ENCODE measurements around the gene FAF2. TPM values are rescaled to one million over a fixed set of nuclear protein-coding genes. Genes with fewer than 3 reads are reported as not detected.

The FAF2 gene
- total RNA-seq, 2 donors from 2014 or later = 23.1 to 24.2 TPM

DNA sequence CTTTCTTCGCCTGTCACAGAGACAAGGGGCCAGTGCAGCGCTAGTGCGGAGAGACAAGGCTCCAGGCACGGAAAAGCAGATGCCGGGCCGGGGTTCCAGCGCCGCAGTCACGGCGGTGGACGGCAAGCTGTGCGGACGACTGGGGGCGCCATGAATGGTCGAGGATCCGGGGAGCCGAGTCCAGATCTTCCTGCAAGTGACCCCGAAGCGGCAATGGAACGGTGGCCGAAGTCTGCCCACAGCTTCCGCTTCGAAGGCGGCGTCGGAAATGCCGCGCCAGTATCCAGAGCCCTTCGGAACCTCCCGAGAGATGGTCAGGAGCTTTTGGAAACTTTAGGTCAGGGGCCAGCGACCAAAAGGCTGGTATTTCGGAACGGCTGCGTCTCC is 601 bp upstream of the FAF2 start:
- ATAC-seq = no peak
- Mint-ChIP-seq H3K27ac (peak overlapping the region; percentile 98), H3K4me1 (peaks cover 25% of the 10 kb centered on the region), H3K27me3 (no peaks in the 10 kb centered on the region), H3K4me3 (peak overlapping the region; percentile 99), H3K36me3 (ENCODE audit: low read depth) (peaks cover 2% of the 10 kb centered on the region)
- no peaks in the 10 kb centered on the region for H3K9me3 ChIP-seq (ENCODE audit: control insufficient read depth, low read length, poor library complexity, severe bottlenecking)
- peak in 1 of 3 donors; percentile 23 for DNase-seq

DNA sequence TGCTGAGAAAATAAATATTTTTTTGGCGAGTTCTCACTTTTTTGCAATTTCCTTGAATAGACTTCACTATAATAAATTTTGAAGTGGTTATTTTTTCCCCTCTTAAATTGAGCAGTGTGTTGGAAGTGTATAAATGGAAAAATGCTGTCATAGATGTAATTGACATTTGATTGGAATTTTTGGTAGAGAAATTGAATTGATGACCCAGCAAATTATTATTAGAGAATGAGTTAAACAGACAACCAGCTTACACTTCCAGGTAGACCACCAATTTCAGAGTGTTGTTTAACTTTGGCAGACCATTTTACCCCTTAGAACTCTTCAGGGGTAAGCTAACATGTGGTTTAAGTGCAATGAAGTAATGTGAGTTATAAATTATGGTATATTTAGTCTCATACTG is 1.9 kb downstream of the FAF2 start:
- Mint-ChIP-seq H3K27ac (no peak overlapping the region), H3K36me3 (ENCODE audit: low read depth) (peaks cover 4% of the 10 kb centered on the region), H3K4me1 (peaks cover 31% of the 10 kb centered on the region)

GRCh38 chr5:176454724-176455394 is 6.7 kb downstream of the FAF2 start:
- no peaks in the 10 kb centered on the region for H3K27me3 Mint-ChIP-seq
- no peak for DNase-seq
- no peaks in the 10 kb centered on the region for H3K9me3 ChIP-seq (ENCODE audit: control insufficient read depth, low read length, poor library complexity, severe bottlenecking)
- ATAC-seq = no peak
- no peak overlapping the region for H3K27ac Mint-ChIP-seq
- peaks cover 27% of the 10 kb centered on the region for H3K4me1 Mint-ChIP-seq
- no peak overlapping the region for H3K4me3 Mint-ChIP-seq
- peaks cover 7% of the 10 kb centered on the region for H3K36me3 Mint-ChIP-seq (ENCODE audit: low read depth)

More for the DNA sequence above, 1.9 kb downstream of the FAF2 start:
- ATAC-seq (no peak), DNase-seq (no peak)
- H3K4me3 Mint-ChIP-seq = no peak overlapping the region
- no peaks in the 10 kb centered on the region for H3K9me3 ChIP-seq (ENCODE audit: control insufficient read depth, low read length, poor library complexity, severe bottlenecking)
- H3K27me3 Mint-ChIP-seq = no peaks in the 10 kb centered on the region

DNA sequence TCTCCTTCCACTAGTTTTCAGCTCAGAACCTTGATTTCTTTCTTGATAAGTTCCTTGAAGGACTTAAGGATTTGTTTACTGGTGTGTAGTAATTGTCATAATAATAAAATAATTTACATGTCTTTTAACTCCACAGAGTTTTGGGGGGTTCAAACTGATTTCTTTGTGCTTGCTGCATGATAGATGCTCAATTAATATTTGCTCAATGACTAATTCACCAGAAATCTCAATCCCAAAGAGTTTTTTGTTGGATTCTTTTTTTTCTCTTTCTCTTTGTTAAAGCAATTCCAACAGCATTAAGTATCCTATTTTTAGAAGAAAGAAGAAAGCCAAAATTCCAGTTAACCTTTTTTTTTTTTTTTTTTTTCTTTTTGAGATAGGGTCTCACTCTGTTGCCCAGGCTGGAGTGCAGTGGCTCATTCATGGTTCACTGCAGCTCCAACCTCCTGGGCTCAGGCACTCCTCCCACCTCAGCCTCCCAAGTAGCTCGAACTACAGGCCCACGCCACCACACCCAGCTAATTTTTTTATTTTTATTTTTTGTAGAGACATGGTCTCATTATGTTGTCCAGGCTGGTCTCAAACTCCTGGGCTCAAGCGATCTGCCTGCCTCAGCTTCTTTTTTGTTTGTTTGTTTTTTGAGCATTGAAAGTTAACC is 10.8 kb downstream of the FAF2 start:
- H3K9me3 ChIP-seq (ENCODE audit: control insufficient read depth, low read length, poor library complexity, severe bottlenecking) = no peaks in the 10 kb centered on the region
- DNase-seq (no peak), ATAC-seq (no peak)
- no peaks in the 10 kb centered on the region for H3K27me3 Mint-ChIP-seq
- peaks cover 9% of the 10 kb centered on the region for H3K36me3 Mint-ChIP-seq (ENCODE audit: low read depth)
- H3K27ac Mint-ChIP-seq = no peak overlapping the region
- H3K4me3 Mint-ChIP-seq = no peak overlapping the region
- H3K4me1 Mint-ChIP-seq = peaks cover 25% of the 10 kb centered on the region

DNA sequence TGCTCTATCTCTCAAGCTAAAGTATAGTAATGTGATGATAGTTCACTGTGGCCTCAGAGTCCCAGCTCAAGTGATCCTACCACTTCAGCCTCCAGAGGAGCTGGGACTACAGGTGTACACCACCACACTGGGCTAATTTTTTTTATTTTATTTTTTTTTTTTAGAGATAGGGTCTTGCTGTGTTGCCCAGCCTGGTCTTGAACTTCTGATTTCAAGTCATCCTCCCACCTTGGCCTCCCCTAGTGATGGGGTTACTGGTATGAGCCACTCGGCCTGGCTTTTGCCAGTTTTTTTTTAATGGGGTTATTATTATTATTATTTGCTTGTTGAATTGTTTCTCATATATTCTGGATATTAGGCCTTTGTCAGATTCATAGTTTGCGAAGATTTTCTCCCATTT is 13.2 kb downstream of the FAF2 start:
- Mint-ChIP-seq H3K4me1 (peaks cover 23% of the 10 kb centered on the region), H3K36me3 (ENCODE audit: low read depth) (peaks cover 7% of the 10 kb centered on the region)
- ATAC-seq = no peak

DNA sequence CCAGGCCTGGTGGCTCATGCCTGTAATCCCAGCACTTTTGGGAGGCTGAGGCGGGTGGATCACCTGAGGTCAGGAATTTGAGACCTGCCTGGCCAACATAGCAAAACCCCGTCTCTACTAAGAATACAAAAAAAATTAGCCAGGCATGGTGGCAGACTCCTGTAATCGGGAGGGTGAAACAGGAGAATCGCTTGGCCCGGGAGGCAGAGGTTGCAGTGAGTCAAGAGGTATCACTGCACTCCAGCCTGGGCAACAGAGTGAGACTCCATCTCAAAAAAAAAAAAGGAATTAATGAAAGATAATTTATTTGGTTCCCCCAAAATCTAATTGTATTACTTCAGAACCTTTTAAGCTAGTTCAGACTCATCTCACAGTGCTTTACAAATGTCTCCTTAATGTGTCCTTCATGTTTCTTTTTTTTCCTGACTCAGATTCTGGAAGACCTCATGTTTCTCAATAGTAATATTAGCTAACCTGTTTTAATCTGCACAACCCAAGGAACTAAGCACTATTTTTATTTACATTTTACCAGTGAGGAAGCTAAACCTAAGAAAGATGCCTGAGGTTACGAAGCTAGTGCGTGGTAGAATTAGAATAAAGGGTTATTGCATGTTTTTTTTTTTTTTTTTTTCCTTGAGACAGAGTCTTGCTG is 15.1 kb downstream of the FAF2 start:
- H3K4me3 Mint-ChIP-seq = no peak overlapping the region
- H3K4me1 Mint-ChIP-seq = peaks cover 22% of the 10 kb centered on the region
- H3K27ac Mint-ChIP-seq = peak overlapping the region; percentile 8
- ATAC-seq = no peak
- H3K36me3 Mint-ChIP-seq (ENCODE audit: low read depth) = peaks cover 7% of the 10 kb centered on the region
- no peak for DNase-seq
- H3K27me3 Mint-ChIP-seq = no peaks in the 10 kb centered on the region
- H3K9me3 ChIP-seq (ENCODE audit: control insufficient read depth, low read length, poor library complexity, severe bottlenecking) = no peaks in the 10 kb centered on the region

More for the DNA sequence above, 13.2 kb downstream of the FAF2 start:
- DNase-seq = no peak
- no peaks in the 10 kb centered on the region for H3K9me3 ChIP-seq (ENCODE audit: control insufficient read depth, low read length, poor library complexity, severe bottlenecking)
- no peak overlapping the region for H3K4me3 Mint-ChIP-seq
- H3K27me3 Mint-ChIP-seq = no peaks in the 10 kb centered on the region
- no peak overlapping the region for H3K27ac Mint-ChIP-seq

- H3K4me3 Mint-ChIP-seq = no peak overlapping the region
- ATAC-seq (no peak), DNase-seq (no peak)
- no peaks in the 10 kb centered on the region for H3K27me3 Mint-ChIP-seq
- H3K27ac Mint-ChIP-seq = no peak overlapping the region
- H3K9me3 ChIP-seq (ENCODE audit: control insufficient read depth, low read length, poor library complexity, severe bottlenecking) = no peaks in the 10 kb centered on the region
- peaks cover 6% of the 10 kb centered on the region for H3K36me3 Mint-ChIP-seq (ENCODE audit: low read depth)
- H3K4me1 Mint-ChIP-seq = peaks cover 16% of the 10 kb centered on the region
Observed at GRCh38 chr5:176466245-176466871, 18.2 kb downstream of the FAF2 start.

GRCh38 chr5:176469296-176469695 is 21.1 kb downstream of the FAF2 start:
- DNase-seq (no peak), ATAC-seq (no peak)
- peaks cover 6% of the 10 kb centered on the region for H3K36me3 Mint-ChIP-seq (ENCODE audit: low read depth)
- H3K27me3 Mint-ChIP-seq = no peaks in the 10 kb centered on the region
- no peaks in the 10 kb centered on the region for H3K9me3 ChIP-seq (ENCODE audit: control insufficient read depth, low read length, poor library complexity, severe bottlenecking)
- H3K4me1 Mint-ChIP-seq = peaks cover 21% of the 10 kb centered on the region
- H3K27ac Mint-ChIP-seq = peak overlapping the region; percentile 37
- H3K4me3 Mint-ChIP-seq = no peak overlapping the region

- Mint-ChIP-seq H3K36me3 (ENCODE audit: low read depth) (peaks cover 6% of the 10 kb centered on the region), H3K4me1 (peaks cover 20% of the 10 kb centered on the region), H3K27ac (peak overlapping the region; percentile 37)
Observed at GRCh38 chr5:176470539-176470938, 22.4 kb downstream of the FAF2 start.

DNA sequence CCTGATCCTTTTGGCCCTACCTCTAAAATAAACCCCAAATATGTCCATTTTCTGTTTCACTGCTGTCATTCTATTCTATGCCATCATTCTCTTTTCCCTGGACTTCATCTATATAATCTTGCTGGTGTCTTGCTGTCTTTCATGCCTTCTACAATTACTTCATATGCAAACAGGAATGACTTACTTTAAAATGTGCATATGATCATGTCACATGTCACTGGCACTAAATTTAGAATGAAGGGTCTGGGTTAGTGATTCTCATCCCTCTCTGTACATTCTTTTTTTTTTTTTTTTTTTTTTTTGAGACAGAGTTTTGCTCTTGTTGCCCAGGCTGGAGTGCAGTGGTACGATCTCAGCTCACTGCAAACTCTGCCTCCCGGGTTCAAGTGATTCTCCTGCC is 22.9 kb downstream of the FAF2 start:
- no peak for DNase-seq
- no peak for ATAC-seq
- Mint-ChIP-seq H3K27ac (no peak overlapping the region), H3K4me1 (peaks cover 19% of the 10 kb centered on the region), H3K27me3 (no peaks in the 10 kb centered on the region), H3K36me3 (ENCODE audit: low read depth) (peaks cover 6% of the 10 kb centered on the region), H3K4me3 (no peak overlapping the region)
- H3K9me3 ChIP-seq (ENCODE audit: control insufficient read depth, low read length, poor library complexity, severe bottlenecking) = no peaks in the 10 kb centered on the region

More at GRCh38 chr5:176470539-176470938, 22.4 kb downstream of the FAF2 start:
- no peak overlapping the region for H3K4me3 Mint-ChIP-seq
- no peak for ATAC-seq
- DNase-seq = no peak
- no peaks in the 10 kb centered on the region for H3K27me3 Mint-ChIP-seq
- no peaks in the 10 kb centered on the region for H3K9me3 ChIP-seq (ENCODE audit: control insufficient read depth, low read length, poor library complexity, severe bottlenecking)

- Mint-ChIP-seq H3K4me3 (no peak overlapping the region), H3K27me3 (no peaks in the 10 kb centered on the region)
Observed at GRCh38 chr5:176473335-176474006, 25.3 kb downstream of the FAF2 start.

DNA sequence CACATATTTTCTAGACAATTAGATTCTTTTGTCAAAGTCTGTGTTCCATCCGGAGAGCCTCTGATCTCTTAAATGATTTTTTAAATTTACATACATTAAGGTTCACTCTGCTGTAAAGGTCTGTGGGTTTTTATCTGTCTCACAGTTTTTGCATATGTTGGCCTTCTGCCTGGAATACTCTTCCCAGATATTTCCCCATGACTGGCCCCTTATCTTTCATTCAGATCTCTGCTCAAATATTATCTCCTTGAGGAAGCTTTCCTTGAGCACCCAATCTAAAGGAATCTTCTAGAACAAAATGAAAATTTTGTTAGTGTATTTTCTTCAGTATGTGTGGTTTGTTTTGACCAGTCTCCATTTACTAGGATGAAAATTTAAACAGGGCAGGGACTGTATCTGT is 26.3 kb downstream of the FAF2 start:
- H3K27ac Mint-ChIP-seq = no peak overlapping the region
- peaks cover 17% of the 10 kb centered on the region for H3K4me1 Mint-ChIP-seq

More at GRCh38 chr5:176473335-176474006, 25.3 kb downstream of the FAF2 start:
- no peak for ATAC-seq
- no peaks in the 10 kb centered on the region for H3K9me3 ChIP-seq (ENCODE audit: control insufficient read depth, low read length, poor library complexity, severe bottlenecking)
- Mint-ChIP-seq H3K27ac (peak overlapping the region; percentile 34), H3K4me1 (peaks cover 17% of the 10 kb centered on the region), H3K36me3 (ENCODE audit: low read depth) (peaks cover 8% of the 10 kb centered on the region)
- no peak for DNase-seq

GRCh38 chr5:176481711-176482110 is 33.5 kb downstream of the FAF2 start:
- ATAC-seq (no peak), DNase-seq (no peak)
- no peak overlapping the region for H3K27ac Mint-ChIP-seq
- no peaks in the 10 kb centered on the region for H3K27me3 Mint-ChIP-seq
- H3K4me3 Mint-ChIP-seq = no peak overlapping the region
- peaks cover 17% of the 10 kb centered on the region for H3K4me1 Mint-ChIP-seq
- H3K36me3 Mint-ChIP-seq (ENCODE audit: low read depth) = peaks cover 2% of the 10 kb centered on the region
- no peaks in the 10 kb centered on the region for H3K9me3 ChIP-seq (ENCODE audit: control insufficient read depth, low read length, poor library complexity, severe bottlenecking)

More for the DNA sequence above, 26.3 kb downstream of the FAF2 start:
- Mint-ChIP-seq H3K27me3 (no peaks in the 10 kb centered on the region), H3K4me3 (no peak overlapping the region), H3K36me3 (ENCODE audit: low read depth) (peaks cover 8% of the 10 kb centered on the region)
- no peak for ATAC-seq
- DNase-seq = no peak
- no peaks in the 10 kb centered on the region for H3K9me3 ChIP-seq (ENCODE audit: control insufficient read depth, low read length, poor library complexity, severe bottlenecking)

Measured in T-helper 17 cell (primary cell).